ENCODE results near the gene LRP6.

DNA sequence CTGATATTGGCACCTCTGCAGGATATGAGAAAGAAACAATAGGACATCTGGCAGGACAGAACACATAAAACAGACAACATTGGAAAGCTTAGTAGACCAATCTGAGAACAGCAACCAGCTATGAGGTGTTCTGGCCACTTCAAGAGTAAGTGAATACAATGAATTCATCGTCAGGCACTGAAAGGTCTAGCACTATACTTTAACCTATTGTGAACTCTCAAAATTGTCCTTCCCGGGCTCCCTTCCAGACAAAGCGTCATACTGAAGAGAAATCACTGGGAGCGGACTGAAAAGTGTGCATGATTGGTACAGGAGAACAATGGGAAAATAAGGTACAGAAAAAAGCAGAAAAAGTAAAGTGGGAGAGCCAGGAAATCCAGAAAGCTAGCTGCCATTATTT lies 75.8 kb downstream of the LRP6 start:
- TF ChIP-seq CTBP1 (IDR thresholded peaks at IDR 0.05; ENCODE audit: borderline replicate concordance) (no peak), PKNOX1 (IDR thresholded peaks at IDR 0.05) (no peak), FOXA1 (IDR thresholded peaks at IDR 0.05) (no peak)

Measured in HEK293T (cell line).